Islet of Langerhans (tissue), 1 donor: ENCODE data around the gene SPAG4.

Source experiments
- FAIRE-seq: peaks from one replicate; lab custom pipeline; 2011; peaks lifted over from hg19 to GRCh38; lab: Jason Lieb, UNC

SPAG4 gene

DNA sequence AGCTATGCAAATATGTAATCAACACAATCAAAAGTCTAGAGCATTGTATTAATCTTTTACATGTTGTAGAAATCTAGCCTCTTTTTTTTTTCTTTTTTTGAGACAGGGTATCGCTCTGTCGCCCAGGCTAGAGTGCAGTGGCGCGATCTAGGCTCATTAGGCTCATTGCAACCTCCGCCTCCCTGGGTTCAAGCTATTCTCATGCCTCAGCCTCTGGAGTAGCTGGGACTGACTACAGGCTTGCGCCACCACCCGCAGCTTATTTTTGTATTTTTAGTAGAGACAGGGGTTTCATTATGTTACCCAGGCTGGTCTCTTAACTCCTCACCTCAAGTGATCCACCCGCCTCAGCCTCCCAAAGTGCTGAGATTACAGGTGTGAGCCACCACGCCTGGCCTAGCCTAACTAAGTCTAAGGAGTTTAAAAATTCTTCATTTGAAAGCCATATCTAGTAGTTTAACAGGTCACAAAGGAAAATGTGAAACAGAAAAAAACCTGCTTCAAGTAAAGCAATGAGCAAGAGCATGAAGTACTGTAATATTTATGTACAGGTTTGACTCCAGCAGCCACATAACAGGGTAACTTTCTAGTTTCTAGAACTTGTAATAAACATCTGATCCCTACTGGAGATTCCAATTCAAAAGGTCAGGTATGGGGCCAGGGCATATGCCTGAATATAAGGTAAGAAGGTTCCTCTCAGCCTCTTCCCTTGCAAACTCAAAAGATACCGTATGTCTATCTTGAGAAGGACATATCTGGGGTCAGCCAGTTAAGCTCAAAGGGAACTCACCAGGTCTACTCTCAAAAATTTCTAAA is 44.7 kb downstream of the SPAG4 start:
- FAIRE-seq = no peak

DNA sequence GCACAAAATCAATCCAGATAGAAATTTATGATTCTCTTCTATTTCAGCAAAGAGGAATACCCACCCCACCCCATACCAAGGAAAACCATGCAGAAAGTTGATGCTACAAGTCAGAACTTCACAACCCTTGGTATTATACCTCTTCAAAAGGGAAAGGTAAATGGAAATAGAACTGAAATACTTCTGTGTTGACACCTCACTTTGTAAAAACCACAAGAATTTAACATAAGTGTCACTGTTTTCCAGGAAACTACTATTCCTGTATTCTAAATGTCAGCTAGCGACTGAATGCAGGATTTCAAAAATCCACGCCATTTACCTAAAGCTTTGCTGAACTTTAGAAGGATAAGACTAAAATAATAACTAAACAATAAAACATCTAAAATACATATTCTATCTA is 45.4 kb downstream of the SPAG4 start:
- FAIRE-seq = no peak

DNA sequence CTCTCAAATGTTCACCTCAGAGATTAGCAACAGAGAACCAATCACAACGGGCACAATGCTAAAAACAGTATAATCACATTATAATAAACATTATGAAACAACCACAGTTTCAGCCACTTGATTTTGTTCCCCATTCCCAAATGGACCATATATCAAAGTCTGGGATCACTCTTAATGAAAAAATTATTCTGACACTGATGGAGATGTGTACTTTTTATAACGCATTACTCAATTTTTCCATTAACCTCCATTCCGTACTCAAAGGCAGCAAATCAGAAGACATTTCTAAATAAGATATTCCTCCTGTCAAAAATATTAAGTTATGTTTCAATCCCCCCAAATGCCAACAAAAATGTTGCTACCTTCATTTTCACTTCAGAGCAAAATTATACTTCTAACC is 46.3 kb downstream of the SPAG4 start:
- no peak for FAIRE-seq

DNA sequence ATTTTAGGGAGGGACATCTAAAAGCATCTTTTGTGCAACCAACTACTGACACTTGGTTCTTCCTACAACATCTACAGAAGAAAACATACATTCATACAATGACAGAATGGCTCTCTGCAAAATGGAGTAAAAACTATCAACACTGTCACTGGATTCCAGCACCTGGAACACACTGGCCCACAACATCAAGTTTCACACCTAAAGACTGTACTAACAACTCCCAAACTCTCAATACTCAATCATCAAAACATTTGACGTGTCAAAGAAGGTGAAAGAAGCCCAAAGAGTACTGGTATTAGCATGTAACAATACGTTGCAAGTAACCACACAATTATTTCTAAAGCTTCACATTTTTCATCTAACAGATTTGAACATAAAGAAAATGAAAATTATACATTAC is 46.9 kb downstream of the SPAG4 start:
- FAIRE-seq = no peak

DNA sequence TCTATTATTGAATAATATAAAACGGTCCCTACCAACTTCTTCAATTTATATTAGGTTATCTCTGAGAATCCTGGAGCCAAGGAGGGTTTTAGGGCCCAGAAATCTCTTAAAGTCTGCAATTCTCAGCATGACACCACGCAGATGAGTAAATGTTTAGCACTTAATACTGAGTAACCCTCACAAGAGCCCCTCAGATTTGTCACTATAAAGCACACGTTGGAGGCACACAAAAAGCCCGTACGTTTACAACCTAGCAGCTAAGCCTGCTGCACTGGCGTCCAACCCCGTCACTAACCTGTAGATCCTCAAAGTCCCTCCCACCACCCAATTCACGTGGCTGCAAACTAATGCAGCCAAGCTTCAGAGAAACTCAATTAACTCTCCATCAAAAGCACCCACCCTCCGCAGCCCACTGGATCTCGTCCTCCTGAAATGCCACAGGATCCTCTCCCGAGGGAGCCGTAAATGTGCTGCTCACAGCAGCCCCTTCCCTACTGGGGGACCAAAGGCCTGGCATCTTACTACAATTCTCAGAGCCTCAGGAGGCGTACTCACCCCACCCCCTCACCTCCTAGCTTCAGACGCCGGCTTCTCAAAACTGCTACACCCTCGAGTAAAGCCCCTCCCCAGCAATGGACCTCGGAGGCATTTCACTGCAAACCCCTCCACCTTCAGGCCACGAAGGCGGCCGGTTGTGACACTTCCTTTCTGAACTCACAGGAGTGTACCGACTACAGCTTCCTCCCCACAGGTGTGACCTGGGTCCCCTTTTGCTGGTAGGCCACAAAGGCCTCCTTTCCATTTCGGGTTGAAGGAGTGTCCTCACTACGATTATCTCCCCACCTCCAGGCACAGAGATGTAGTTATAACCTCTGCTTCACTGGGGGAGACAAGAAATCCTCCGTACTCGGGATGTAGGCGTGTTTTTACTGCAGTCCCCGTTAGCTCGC is 48.2 kb downstream of the SPAG4 start:
- no peak for FAIRE-seq

DNA sequence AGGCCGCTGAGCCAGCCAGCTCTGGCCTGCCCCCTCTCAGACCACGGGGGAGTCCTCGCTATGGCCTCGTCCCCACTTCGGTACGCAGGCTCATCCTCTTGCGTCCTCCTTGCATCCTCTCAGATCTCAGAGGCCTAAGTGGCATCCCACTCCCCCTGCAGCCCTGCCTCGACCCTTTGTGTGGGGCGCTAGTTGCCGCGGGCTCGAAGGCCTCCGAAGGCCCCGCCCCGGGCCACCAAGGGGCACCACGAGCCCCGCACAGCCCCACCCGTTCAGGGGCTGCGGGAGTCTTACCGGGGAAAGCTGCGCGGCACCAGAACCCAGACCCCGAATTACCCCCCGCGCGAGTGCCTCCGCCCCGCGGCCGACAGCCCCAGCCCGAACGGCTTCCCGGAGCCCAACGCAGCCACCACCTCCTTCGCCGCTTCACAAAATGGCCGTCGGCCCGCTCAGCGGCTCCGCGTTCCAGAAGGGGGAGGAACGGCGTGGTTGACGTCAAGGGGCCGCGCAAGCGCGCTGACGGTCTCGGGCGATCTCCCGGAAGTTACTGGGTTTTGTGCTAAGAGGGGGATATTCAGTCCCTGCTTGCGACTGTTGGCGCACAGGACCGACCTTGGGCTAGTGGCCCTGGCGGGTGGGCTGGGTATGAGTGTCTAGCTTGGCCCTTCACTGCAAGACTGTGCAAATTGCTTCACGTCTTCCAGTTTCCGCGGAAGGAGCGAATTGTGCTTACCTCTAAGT is 49.0 kb downstream of the SPAG4 start, which contains the start of the genes CPNE1 and RBM12:
Gene CPNE1 (minus strand): TSS at position 435 of the 741 bp plus-strand sequence. CDS start 31,977 bp downstream, outside the sequence.
Gene RBM12 (minus strand): TSS at position 435 of the 741 bp plus-strand sequence. CDS start 9,578 bp downstream, outside the sequence.
- FAIRE-seq = no peak

DNA sequence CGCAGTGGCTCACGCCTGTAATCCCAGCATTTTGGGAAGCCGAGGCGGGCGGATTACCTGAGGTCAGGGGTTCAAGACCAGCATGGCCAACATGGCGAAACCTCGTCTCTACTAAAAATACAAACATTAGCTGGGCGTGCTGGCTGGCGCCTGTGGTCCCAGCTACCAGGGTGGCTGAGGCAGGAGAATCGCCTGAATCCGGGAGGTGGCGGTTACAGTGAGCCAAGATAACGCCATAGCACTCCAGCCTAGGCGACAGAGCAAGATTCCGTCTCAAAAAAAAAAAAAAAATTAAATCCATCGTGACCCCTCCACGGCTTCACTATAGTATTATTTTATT is 50.3 kb downstream of the SPAG4 start:
- no peak for FAIRE-seq

DNA sequence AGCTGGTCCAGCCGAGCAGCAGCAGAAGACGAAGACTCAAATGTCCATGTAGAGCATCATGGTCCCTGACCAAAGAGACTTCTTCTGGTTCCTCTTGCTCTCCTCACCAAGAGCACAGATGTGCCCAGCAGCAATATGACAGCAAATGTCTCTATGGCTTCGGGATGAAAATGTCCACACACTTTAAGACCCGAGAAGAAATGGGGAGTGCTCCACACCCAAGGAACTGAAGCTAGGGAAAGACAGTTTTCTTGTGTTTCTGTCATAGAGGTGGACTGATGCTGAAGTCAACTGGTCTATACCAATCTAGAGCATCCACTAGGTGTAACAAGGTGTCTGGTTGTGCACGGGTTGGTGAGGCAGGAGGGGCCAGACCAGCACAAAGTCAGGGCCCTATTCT is 53.6 kb downstream of the SPAG4 start:
- FAIRE-seq = no peak

DNA sequence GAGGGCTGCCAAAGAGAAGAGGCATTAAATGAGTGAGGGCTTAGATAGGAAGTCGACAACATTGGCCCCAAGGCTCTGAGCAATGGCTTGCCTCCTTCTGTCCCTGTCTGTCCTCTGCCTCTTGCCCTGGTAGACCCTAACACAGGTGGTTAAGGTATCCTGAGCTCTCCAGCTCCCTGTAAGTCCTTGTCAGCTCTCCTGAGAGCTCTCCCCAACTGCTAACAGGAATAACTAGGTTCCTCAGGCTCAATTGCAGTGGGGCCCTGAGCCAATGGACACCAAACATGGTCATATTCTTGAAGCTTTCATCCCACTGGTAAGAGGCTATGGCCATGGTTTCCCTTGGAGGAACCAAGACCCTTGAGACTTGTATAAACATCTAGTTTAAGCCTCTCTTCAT is 54.1 kb downstream of the SPAG4 start:
- FAIRE-seq = no peak
